ENCODE results near the gene WDSUB1.

Gene WDSUB1

GRCh38 chr2:159201360-159202063 lies 85.0 kb downstream of the WDSUB1 start:
- TF ChIP-seq SIN3A (IDR thresholded peaks at IDR 0.05; ENCODE audit: borderline replicate concordance, insufficient read depth, low read length) (no peak), TAF1 (IDR thresholded peaks at IDR 0.05; ENCODE audit: borderline replicate concordance, insufficient read depth, low read length) (no peak), REST (IDR thresholded peaks at IDR 0.05; ENCODE audit: insufficient read depth in 1 of 2, low read depth in 2 of 2, low read length in 2 of 2) (no peak), POLR2AphosphoS5 (IDR thresholded peaks at IDR 0.05; ENCODE audit: low read depth, low read length) (no peak), FOXP2 (optimal IDR thresholded peaks at IDR 0.05; ENCODE audit: borderline replicate concordance, extremely low read depth, extremely low read length, insufficient read depth) (no peak)

- no peak for TF ChIP-seq TAF1 (IDR thresholded peaks at IDR 0.05; ENCODE audit: borderline replicate concordance, insufficient read depth, low read length)
- no peak for TF ChIP-seq SIN3A (IDR thresholded peaks at IDR 0.05; ENCODE audit: borderline replicate concordance, insufficient read depth, low read length)
- TF ChIP-seq FOXP2 (optimal IDR thresholded peaks at IDR 0.05; ENCODE audit: borderline replicate concordance, extremely low read depth, extremely low read length, insufficient read depth), result no peak
- no peak for TF ChIP-seq POLR2AphosphoS5 (IDR thresholded peaks at IDR 0.05; ENCODE audit: low read depth, low read length)
- TF ChIP-seq REST (IDR thresholded peaks at IDR 0.05; ENCODE audit: insufficient read depth in 1 of 2, low read depth in 2 of 2, low read length in 2 of 2), result no peak
These were observed 86.0 kb downstream of the WDSUB1 start for GRCh38 chr2:159200498-159200897.

- TF ChIP-seq SIN3A (IDR thresholded peaks at IDR 0.05; ENCODE audit: borderline replicate concordance, insufficient read depth, low read length) (no peak), FOXP2 (optimal IDR thresholded peaks at IDR 0.05; ENCODE audit: borderline replicate concordance, extremely low read depth, extremely low read length, insufficient read depth) (no peak), TAF1 (IDR thresholded peaks at IDR 0.05; ENCODE audit: borderline replicate concordance, insufficient read depth, low read length) (no peak), REST (IDR thresholded peaks at IDR 0.05; ENCODE audit: insufficient read depth in 1 of 2, low read depth in 2 of 2, low read length in 2 of 2) (no peak), POLR2AphosphoS5 (IDR thresholded peaks at IDR 0.05; ENCODE audit: low read depth, low read length) (no peak)
These were observed 86.6 kb downstream of the WDSUB1 start for GRCh38 chr2:159199761-159200465.

- TF ChIP-seq SIN3A (IDR thresholded peaks at IDR 0.05; ENCODE audit: borderline replicate concordance, insufficient read depth, low read length) (no peak), TAF1 (IDR thresholded peaks at IDR 0.05; ENCODE audit: borderline replicate concordance, insufficient read depth, low read length) (no peak), REST (IDR thresholded peaks at IDR 0.05; ENCODE audit: insufficient read depth in 1 of 2, low read depth in 2 of 2, low read length in 2 of 2) (no peak), POLR2AphosphoS5 (IDR thresholded peaks at IDR 0.05; ENCODE audit: low read depth, low read length) (no peak), FOXP2 (optimal IDR thresholded peaks at IDR 0.05; ENCODE audit: borderline replicate concordance, extremely low read depth, extremely low read length, insufficient read depth) (no peak)
These were observed 87.3 kb downstream of the WDSUB1 start for GRCh38 chr2:159199236-159199635.
